ENCODE measurements around the gene RENBP.

GRCh38 chrX:153926858-153927671 lies 17.4 kb downstream of the RENBP start:
- TF ChIP-seq CREB1 (IDR thresholded peaks at IDR 0.05) (no peak), CREB1 (CRISPR knock-in tag; IDR thresholded peaks at IDR 0.05) (peak; percentile 15; the same call in 1 of the 2 replicates), ZBTB1 (CRISPR knock-in tag; IDR thresholded peaks at IDR 0.05; ENCODE audit: borderline replicate concordance, low read depth) (no peak)
- TF ChIP-seq, protein P1, sequence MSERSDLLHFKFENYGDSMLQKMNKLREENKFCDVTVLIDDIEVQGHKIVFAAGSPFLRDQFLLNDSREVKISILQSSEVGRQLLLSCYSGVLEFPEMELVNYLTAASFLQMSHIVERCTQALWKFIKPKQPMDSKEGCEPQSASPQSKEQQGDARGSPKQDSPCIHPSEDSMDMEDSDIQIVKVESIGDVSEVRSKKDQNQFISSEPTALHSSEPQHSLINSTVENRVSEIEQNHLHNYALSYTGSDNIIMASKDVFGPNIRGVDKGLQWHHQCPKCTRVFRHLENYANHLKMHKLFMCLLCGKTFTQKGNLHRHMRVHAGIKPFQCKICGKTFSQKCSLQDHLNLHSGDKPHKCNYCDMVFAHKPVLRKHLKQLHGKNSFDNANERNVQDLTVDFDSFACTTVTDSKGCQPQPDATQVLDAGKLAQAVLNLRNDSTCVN (CRISPR knock-in tag; IDR thresholded peaks at IDR 0.05) = no peak
- TF ChIP-seq, protein P2, sequence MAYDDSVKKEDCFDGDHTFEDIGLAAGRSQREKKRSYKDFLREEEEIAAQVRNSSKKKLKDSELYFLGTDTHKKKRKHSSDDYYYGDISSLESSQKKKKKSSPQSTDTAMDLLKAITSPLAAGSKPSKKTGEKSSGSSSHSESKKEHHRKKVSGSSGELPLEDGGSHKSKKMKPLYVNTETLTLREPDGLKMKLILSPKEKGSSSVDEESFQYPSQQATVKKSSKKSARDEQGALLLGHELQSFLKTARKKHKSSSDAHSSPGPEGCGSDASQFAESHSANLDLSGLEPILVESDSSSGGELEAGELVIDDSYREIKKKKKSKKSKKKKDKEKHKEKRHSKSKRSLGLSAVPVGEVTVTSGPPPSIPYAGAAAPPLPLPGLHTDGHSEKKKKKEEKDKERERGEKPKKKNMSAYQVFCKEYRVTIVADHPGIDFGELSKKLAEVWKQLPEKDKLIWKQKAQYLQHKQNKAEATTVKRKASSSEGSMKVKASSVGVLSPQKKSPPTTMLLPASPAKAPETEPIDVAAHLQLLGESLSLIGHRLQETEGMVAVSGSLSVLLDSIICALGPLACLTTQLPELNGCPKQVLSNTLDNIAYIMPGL (CRISPR knock-in tag; IDR thresholded peaks at IDR 0.05) = no peak
